HFFc6 (cell line): ENCODE results near the gene SPSB2. TPM values are rescaled to one million over a fixed set of nuclear protein-coding genes. Genes with fewer than 3 reads are reported as not detected.
A peak's percentile ranks its signal among the peaks of the same experiment; 100 is the strongest.
"Not testable (repeated sequence)": the region's sequence is repeated elsewhere in the genome, so short reads cannot be mapped to it uniquely, and the experiment has no call there.

Experiments
- DNase-seq: peaks from one replicate; pipeline ENCODE4 v3.0.0-alpha.2; 2018
- H3K27ac Mint-ChIP-seq: 2 replicates; pipeline ENCODE4 v1.8.0; 2020; ENCODE audit warnings: mild to moderate bottlenecking, mixed read lengths
- H3K27me3 Mint-ChIP-seq: 2 replicates; pipeline ENCODE4 v1.8.0; 2021; ENCODE audit warnings: mild to moderate bottlenecking, moderate library complexity, mixed read lengths; ENCODE audit not compliant: insufficient read depth
- H3K36me3 Mint-ChIP-seq: 2 replicates; pipeline ENCODE4 v1.8.0; 2021; ENCODE audit warnings: low read depth, mixed read lengths
- H3K4me1 Mint-ChIP-seq: 2 replicates; pipeline ENCODE4 v1.8.0; 2020; ENCODE audit warnings: low read depth, mixed read lengths
- H3K4me3 Mint-ChIP-seq: 2 replicates; pipeline ENCODE4 v1.8.0; 2020; ENCODE audit warnings: mild to moderate bottlenecking, moderate library complexity, mixed read lengths
- H3K9me3 Mint-ChIP-seq: 2 replicates; pipeline ENCODE4 v1.8.0; 2020; ENCODE audit warnings: mild to moderate bottlenecking, mixed read lengths
- total RNA-seq, 6 experiments: library from RNA; stranded (reverse); fragmentation: NEBNext Ultra II Directional; extraction: Animal tissue kit (Norgen Biotek cat#: 25700); gene quantifications; 2 replicates in 1 of 6; 3 replicates in 5 of 6; pipeline ENCODE4 v1.2.3, GENCODE V29; 2021
- TF ChIP-seq, protein P1 (sequence below): fragments of 200-600 bp; sonication (generic); IDR thresholded peaks from 2 replicates; pipeline ENCODE4 v1.5.0; 2021; ENCODE audit warnings: antibody characterized with exemption, mild to moderate bottlenecking

The SPSB2 gene
- total RNA-seq, 6 experiments from 2014 or later = 12.1 to 13.9 (median 13.0) TPM

DNA sequence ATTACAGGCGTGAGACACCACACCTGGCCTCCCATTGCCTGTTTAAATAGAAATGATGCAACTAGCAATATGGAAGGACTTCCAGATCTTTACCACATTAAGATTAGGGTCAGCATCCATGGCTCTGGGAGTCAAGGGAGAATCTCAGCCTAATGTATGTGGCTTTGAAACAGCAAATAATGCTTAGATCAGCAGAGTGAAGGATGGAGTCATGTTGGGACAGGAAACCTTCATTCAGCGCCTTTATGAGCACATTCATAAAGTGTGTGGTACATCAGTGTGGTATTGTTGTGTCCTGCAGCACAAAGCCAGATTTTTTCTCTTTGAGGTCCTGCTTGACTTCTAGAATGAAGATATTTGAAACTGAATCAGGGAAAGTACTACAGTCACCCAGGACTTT, 15.3 kb upstream of the SPSB2 start:
- TF ChIP-seq, protein P1, sequence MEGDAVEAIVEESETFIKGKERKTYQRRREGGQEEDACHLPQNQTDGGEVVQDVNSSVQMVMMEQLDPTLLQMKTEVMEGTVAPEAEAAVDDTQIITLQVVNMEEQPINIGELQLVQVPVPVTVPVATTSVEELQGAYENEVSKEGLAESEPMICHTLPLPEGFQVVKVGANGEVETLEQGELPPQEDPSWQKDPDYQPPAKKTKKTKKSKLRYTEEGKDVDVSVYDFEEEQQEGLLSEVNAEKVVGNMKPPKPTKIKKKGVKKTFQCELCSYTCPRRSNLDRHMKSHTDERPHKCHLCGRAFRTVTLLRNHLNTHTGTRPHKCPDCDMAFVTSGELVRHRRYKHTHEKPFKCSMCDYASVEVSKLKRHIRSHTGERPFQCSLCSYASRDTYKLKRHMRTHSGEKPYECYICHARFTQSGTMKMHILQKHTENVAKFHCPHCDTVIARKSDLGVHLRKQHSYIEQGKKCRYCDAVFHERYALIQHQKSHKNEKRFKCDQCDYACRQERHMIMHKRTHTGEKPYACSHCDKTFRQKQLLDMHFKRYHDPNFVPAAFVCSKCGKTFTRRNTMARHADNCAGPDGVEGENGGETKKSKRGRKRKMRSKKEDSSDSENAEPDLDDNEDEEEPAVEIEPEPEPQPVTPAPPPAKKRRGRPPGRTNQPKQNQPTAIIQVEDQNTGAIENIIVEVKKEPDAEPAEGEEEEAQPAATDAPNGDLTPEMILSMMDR = no peak
- H3K4me1 Mint-ChIP-seq = peaks cover 15% of the 10 kb centered on the region
- no peak overlapping the region; the same call in 1 of the 2 replicates for H3K27ac Mint-ChIP-seq
- H3K4me3 Mint-ChIP-seq = no peak overlapping the region
- no peaks in the 10 kb centered on the region for H3K27me3 Mint-ChIP-seq
- no peaks in the 10 kb centered on the region for H3K9me3 Mint-ChIP-seq
- no peak for DNase-seq
- 0 out of 2 replicates have a peak, but pooled peaks cover 4% of the 10 kb centered on the region for H3K36me3 Mint-ChIP-seq

DNA sequence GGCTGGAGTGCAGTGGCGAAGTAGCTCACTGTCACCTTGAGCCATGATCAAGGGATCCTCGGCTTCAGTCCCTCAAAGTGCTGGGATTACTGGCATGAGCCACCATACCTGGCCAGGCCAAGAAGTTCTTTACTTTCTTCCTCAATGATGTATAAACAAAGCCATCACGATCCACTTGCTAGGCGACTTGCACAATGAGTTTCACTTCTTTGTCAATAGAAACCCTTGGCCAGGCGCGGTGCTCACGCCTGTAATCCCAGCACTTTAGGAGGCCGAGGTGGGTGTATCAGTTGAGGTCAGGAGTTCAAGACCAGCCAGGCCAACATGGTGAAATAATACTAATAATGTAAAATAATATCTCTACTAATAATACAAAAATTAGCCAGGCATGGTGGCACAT, 14.4 kb upstream of the SPSB2 start:
- H3K4me1 Mint-ChIP-seq = peaks cover 15% of the 10 kb centered on the region
- no peak for DNase-seq
- no peak overlapping the region for H3K4me3 Mint-ChIP-seq
- no peaks in the 10 kb centered on the region for H3K9me3 Mint-ChIP-seq
- H3K27ac Mint-ChIP-seq = no peak overlapping the region
- TF ChIP-seq, protein P1 = no peak
- H3K27me3 Mint-ChIP-seq = no peaks in the 10 kb centered on the region
- H3K36me3 Mint-ChIP-seq = 0 out of 2 replicates have a peak, but pooled peaks cover 4% of the 10 kb centered on the region

DNA sequence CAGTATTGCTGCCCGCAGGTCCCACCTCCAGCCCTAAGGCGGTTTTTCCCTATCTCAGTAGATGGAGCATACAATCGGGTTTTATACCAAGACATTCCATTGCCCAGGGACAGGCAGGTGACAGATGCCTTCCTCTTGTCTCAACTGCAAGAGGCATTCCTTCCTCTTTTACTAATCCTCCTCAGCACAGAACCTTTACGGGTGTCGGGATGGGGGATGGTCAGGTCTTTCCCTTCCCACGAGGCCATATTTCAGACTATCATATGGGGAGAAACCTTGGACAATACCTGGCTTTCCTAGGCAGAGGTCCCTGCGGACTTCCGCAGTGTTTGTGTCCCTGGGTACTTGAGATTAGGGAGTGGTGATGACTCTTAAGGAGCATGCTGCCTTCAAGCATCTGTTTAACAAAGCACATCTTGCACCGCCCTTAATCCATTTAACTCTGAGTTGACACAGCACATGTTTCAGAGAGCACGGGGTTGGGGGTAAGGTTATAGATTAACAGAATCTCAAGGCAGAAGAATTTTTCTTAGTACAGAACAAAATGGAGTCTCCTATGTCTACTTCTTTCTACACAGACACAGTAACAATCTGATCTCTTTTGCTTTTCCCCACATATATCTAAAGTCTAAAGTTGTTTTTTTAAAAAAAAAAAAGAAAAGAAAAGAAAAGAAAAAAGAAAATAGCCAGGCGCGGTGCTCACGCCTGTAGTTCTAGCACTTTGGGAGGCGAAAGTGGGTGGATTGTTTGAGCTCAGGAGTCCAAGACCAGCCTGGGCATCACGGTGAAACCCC, 13.3 kb upstream of the SPSB2 start:
- peaks cover 11% of the 10 kb centered on the region for H3K4me1 Mint-ChIP-seq
- not testable (repeated sequence) for H3K9me3 Mint-ChIP-seq, H3K27ac Mint-ChIP-seq, H3K36me3 Mint-ChIP-seq, H3K27me3 Mint-ChIP-seq, DNase-seq, H3K4me3 Mint-ChIP-seq

DNA sequence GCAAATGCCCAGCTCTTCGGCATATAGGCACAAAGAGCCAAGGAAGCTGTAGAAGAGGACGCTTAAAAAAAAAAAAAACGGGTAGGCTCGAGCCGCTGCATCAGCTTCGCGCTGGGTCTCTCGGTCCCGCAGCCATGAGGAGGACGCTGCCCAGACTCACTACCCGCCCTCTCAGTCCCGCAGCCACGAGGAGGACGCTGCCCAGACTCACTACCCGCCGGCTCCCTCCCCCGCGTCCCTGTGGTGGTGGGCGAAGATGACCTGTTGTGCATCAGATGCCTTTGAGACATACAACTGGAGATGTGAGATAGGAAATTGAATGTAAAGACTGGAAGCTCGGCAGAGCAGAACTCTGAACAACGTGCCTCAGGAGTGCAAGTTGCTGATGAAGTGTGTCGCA, 11.4 kb upstream of the SPSB2 start:
- Mint-ChIP-seq H3K27ac (no peak overlapping the region), H3K36me3 (no peaks in the 10 kb centered on the region), H3K27me3 (0 out of 2 replicates have a peak, but pooled peaks cover 2% of the 10 kb centered on the region), H3K9me3 (no peaks in the 10 kb centered on the region), H3K4me1 (no peaks in the 10 kb centered on the region), H3K4me3 (no peak overlapping the region)
- TF ChIP-seq, protein P1 = no peak
- DNase-seq = no peak

DNA sequence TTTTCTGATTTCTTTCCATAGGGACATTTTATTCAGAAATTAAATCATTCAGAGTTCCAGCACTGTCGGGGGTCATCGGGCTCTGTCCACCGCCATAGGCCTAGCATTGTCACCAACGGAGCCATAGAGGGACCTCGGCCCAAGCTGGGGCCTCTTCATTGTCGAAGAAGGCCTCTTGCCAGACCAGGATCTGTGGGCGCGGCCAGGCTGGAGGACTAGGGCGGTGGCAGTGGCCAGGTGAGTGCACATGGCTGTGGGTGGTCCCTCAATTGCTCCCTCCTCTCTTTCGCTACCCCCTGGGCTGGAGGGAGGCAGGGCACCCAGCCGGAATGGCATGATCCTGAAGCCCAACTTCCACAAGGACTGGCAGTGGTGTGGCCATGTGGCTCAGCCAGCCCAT, 10.6 kb upstream of the SPSB2 start:
- H3K27me3 Mint-ChIP-seq = 0 out of 2 replicates have a peak, but pooled peaks cover 2% of the 10 kb centered on the region
- DNase-seq = no peak
- H3K27ac Mint-ChIP-seq = no peak overlapping the region
- no peak overlapping the region for H3K4me3 Mint-ChIP-seq
- H3K9me3 Mint-ChIP-seq = no peaks in the 10 kb centered on the region
- H3K36me3 Mint-ChIP-seq = no peaks in the 10 kb centered on the region
- TF ChIP-seq, protein P1 = no peak
- no peaks in the 10 kb centered on the region for H3K4me1 Mint-ChIP-seq

DNA sequence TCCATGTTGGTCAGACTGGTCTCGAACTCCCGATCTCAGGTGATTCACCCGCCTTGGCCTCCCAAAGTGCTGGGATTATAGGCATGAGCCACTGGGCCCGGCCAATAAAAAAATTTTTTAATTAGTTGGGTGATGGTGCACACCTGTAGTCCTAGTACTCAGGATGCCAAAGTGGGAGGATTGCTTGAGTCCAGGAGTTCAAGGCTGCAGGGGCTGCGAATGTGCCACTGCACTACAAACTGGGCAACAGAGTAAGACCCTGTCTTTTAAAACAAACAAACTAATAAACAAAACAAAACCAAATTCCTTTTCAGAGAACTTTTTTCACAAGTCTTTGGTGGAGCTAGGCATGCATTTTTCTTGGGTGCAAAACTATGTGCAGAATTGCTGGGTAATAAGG, 10.1 kb upstream of the SPSB2 start:
- Mint-ChIP-seq H3K27me3 (0 out of 2 replicates have a peak, but pooled peaks cover 2% of the 10 kb centered on the region), H3K4me3 (no peak overlapping the region), H3K36me3 (no peaks in the 10 kb centered on the region), H3K4me1 (no peaks in the 10 kb centered on the region), H3K27ac (no peak overlapping the region), H3K9me3 (no peaks in the 10 kb centered on the region)
- TF ChIP-seq, protein P1 = no peak
- DNase-seq = no peak

DNA sequence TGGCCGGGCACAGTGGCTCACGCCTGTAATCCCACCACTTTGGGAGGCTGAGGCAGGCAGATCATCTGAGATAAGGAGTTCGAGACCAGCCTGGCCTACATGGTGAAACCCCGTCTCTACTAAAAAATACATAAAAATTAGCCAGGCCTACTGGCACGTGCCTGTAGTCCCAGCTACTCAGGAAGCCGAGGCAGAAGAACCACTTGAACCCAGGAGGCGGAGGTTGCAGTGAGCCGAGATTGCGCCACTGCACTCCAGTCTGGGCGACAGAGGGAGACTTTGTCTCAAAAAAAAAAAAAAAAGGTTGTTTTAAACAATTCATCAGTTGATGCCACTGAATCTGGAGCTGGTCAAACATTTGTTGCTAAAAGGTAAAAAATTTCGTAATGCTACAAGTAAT, 6.7 kb upstream of the SPSB2 start:
- not testable (repeated sequence) for H3K9me3 Mint-ChIP-seq, H3K27ac Mint-ChIP-seq, H3K4me3 Mint-ChIP-seq, DNase-seq, H3K36me3 Mint-ChIP-seq, H3K27me3 Mint-ChIP-seq, H3K4me1 Mint-ChIP-seq

DNA sequence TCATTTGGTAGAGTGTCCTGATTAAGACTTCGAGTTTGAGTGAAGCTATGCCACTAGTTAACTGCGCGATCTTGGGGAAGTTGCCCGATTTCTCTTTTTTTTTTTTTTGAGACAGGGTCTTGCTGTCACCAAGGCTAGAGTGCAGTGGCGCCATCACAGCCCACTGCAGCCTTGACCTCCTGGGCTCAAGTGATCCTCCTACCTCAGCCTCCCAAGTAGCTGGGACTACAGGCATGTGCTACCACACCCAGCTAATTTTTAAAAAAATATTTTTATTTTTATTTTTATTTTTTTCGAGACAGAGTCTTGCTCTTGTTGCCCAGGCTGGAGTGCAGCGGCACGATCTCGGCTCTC, 889 bp upstream of the SPSB2 start:
- not testable (repeated sequence) for H3K27me3 Mint-ChIP-seq, H3K9me3 Mint-ChIP-seq, DNase-seq
- H3K4me1 Mint-ChIP-seq = peaks cover 46% of the 10 kb centered on the region
- peak overlapping the region; percentile 93 for H3K4me3 Mint-ChIP-seq
- peaks cover 25% of the 10 kb centered on the region for H3K36me3 Mint-ChIP-seq
- H3K27ac Mint-ChIP-seq = peak overlapping the region; percentile 91
